Adrenal gland (tissue), 5 donors: Measurements from ENCODE around the gene STX3.

Experiments used
- POLR2A ChIP-seq, 2 donors: fragments of 450-650 bp; IDR thresholded peaks; one replicate each; pipeline ENCODE4 v1.6.1; 2017; ENCODE audit warnings: antibody characterized with exemption in 2 of 2, mild to moderate bottlenecking in 2 of 2, moderate library complexity in 1 of 2
- TF ChIP-seq, protein P1 (sequence below), 6 experiments: fragments of 450-650 bp in 4 of 6; fragments of 200-600 bp in 2 of 6; sonication (generic) in 1 of 6; IDR thresholded peaks; 1 replicate in 5 of 6; 2 replicates in 1 of 6; pipeline versions ENCODE4 v1.5.1 to v1.8.0; 2016 to 2021; ENCODE audit warnings: antibody characterized with exemption in 6 of 6, mild to moderate bottlenecking in 2 of 6, moderate library complexity in 1 of 6
- donor health status: DM: no; HTN: no; CAD: no.

DNA sequence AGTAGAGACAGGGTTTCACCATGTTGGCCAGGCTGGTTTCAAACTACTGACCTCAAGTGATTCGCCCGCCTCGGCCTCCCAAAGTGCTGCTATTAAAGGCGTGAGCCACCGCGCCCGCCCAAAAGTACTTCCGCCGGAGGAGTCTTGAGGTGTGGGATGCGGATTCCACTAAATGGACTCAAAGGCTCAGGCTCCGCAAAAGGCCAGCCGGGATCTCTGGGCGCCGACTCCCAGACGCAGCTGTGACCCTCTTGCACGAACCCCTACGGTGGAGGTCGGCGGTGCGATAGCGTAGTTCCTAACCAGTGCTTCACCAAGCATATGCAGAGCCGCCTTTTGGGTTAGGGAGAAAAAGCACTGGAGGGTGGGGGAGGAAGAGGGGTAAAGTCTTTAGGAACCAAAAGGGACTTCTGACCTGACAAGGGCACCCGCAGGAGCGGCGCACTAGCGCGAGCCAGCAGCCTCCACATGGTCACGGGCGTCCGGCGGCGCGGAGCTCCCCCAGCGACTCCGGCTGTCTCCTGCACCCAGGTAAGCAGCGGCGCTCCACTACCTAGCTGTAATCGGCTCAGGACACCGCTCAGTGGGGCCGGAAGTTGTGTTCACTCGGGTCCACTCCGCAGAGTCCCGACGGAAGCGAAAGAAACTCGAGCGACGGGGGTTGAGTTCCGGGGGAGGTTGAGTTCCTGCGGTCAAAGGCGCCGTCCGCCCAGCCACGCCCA, 55.2 kb downstream of the STX3 start, which contains the start of gene MRPL16:
- peak in 1 of 2 donors; percentile 62 for TF ChIP-seq POLR2A (IDR thresholded peaks at IDR 0.05)
- TF ChIP-seq, protein P1, sequence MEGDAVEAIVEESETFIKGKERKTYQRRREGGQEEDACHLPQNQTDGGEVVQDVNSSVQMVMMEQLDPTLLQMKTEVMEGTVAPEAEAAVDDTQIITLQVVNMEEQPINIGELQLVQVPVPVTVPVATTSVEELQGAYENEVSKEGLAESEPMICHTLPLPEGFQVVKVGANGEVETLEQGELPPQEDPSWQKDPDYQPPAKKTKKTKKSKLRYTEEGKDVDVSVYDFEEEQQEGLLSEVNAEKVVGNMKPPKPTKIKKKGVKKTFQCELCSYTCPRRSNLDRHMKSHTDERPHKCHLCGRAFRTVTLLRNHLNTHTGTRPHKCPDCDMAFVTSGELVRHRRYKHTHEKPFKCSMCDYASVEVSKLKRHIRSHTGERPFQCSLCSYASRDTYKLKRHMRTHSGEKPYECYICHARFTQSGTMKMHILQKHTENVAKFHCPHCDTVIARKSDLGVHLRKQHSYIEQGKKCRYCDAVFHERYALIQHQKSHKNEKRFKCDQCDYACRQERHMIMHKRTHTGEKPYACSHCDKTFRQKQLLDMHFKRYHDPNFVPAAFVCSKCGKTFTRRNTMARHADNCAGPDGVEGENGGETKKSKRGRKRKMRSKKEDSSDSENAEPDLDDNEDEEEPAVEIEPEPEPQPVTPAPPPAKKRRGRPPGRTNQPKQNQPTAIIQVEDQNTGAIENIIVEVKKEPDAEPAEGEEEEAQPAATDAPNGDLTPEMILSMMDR (IDR thresholded peaks at IDR 0.05): peak in 3 of 6 experiments; percentile 12 to 33 (median 16)
